ENCODE data around the gene GPATCH2.
"Not testable (repeated sequence)": the region's sequence is repeated elsewhere in the genome, so short reads cannot be mapped to it uniquely, and the experiment has no call there.

GPATCH2 gene

DNA sequence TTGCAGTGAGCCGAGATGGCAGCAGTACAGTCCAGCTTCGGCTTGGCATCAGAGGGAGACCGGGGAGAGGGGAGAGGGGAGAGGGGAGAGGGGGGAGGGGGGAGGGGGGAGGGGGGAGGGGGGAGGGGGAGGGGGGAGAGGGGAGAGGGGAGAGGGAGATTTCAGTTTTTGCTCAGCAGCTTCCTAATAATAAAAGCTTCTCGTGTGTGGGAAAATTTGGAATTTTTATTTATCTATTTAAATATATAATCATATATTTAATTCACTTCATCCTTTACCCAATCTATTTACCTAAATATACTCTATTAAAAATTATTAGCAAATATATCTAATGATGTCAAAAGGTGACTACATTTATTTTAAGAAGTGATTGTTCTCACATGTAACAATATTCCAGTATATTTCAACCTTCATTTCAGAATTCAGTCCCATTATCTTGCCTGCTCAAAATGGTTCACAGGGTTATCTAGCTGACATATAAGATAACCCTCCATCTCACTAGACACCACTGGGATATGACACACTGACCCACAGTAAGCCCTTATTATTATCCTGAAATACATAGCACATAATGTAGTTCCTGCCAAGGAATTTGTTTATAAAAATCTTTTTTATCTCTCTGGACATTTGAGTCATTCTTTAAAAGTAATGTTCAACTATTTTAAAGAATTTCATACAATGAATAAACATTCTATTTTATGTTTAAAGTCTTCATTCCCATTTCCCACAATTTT is 105.9 kb downstream of the GPATCH2 start:
- DNase-seq: no peak

GRCh38 chr1:217523921-217524320 is 107.0 kb downstream of the GPATCH2 start:
- not testable (repeated sequence) for DNase-seq

DNA sequence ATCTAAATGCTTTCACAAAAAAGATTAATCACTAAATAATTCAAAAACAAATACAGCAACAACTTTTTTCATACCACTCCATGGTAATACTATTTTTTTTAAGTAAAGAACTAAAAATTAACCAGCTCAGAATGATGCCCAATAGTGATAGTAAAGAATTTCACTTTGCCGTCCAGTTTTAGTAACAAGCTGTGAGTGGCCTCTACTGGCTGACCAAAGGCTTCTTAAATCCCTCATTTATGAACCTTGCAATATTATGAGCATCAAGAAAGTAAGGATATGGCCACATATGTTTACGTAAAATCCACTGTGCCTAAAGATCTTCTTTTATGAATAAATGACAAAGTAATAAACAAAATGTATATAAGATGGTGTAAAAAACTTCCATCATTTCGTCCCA is 108.6 kb downstream of the GPATCH2 start:
- DNase-seq: no peak

GRCh38 chr1:217521317-217521716 is 109.6 kb downstream of the GPATCH2 start:
- no peak for DNase-seq

DNA sequence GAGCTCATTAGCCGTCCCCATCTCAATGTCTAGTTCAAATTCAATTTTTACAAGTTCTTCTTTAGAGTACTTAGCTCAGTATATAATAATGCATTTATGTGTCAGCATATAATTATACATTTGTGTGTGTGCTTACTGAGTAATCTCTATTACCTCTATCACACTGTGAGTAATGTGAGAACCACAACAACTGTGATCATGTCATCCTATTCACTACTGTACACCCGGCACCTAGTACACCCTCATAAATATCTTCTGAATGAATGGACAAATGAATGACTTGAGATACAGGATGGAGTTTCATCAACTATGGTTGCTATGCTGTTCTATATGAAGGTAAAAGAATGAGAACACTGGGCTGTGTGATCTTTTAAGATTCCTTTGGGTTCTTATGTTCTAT is 124.0 kb downstream of the GPATCH2 start:
- no peak for DNase-seq

GRCh38 chr1:217498209-217498608 is 132.7 kb downstream of the GPATCH2 start:
- no peak for DNase-seq

DNA sequence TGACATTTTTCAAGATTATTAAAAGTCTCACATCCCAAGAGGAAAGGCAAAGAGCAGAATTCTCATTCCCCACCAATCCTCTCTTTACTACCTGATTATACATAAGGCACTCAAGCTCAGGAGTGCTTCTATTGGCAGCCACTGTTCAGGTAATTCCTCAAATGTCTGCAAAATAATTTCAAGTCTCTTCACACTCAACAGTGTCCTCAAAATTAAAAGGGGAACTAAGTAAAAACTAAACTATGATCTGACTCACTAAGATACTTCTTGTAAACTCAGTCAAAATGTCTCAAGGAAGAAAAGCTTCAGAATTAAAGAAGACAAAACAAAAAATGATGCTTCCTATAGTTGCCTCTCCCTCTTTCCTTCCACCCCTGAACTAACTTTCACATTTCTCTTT is 135.6 kb downstream of the GPATCH2 start:
- peak; percentile 0 for DNase-seq

DNA sequence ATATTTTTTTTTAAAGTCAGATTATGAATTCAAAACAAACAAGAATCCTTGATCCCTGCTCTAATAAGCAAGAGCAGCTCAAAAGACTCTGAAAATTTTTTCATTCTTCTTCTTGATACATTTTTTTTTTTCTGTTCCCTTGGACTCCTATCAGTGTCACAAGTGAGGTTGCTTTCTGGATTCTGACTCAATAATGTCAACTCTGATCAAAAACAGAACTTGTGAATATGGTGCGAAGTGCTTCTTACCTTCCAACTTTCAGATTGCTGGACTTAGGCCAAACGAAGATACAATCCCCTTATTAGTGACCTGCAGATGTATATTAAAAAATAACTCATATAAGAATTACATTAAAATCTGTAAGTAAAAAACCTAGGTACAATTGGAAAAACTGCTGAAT is 136.1 kb downstream of the GPATCH2 start:
- DNase-seq: no peak

DNA sequence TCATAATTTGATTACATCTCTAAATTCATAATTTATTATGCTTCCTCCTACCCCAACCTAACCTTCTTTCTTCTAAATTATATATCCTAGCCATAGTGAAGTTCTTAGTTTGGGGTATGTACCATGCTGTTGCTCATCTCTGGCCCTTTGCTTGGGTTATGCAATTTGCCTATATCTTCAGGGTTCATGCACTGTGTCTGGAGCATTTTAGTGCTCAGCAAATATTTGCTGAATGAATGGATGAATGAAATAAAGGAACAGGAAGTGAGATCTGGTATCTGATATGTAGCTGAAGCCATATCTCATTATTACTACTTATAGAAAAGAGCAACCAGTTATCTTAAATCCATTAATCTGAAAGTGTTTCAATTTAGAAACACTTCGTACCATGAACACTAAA is 137.6 kb downstream of the GPATCH2 start:
- DNase-seq: no peak

DNA sequence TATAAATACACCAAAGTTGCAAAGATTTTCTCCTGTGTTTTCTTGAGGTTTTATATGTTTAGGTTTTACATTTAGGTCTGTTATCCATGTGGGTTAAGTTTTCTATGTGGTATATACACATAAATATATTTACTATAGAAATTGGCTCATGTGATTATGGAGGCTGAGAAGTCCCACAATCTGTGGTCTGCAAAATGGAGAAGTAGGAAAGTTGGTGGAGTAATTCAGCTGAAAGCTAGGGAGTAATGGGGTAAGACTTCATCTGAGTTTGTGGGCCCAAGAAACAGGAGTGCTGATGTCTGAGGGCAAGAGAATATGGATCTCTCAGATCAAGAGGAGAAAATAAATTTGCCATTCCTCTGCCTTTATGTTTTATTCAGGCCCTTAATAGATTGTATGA is 146.0 kb downstream of the GPATCH2 start:
- DNase-seq: no peak

GRCh38 chr1:217482356-217483102 is 148.4 kb downstream of the GPATCH2 start:
- DNase-seq: peak; percentile 15

GRCh38 chr1:217478450-217478849 is 152.4 kb downstream of the GPATCH2 start:
- no peak for DNase-seq

DNA sequence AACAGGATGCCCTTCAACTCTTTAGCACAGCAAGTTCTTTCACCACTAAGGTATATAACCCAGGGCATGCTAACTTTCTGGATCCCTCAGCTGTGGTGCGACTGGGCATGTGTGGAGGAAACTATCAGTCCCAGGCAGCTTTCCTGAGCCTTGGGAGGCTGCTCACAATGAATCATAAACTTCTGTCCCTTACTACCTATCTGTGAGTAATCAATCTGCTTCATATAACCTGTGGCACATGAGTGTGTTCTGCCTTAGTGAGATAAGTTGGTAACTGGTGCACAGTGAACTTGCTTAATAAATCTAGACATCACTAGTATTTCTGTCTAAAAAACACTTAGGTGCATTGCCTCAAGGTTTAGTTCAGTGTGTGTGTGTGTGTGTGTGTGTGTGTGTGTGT is 158.0 kb downstream of the GPATCH2 start:
- no peak for DNase-seq

GRCh38 chr1:217471403-217471802 is 159.5 kb downstream of the GPATCH2 start:
- DNase-seq: no peak

GRCh38 chr1:217469983-217470382 is 160.9 kb downstream of the GPATCH2 start:
- no peak for DNase-seq

- DNase-seq: no peak
Measured at GRCh38 chr1:217465102-217465501, 165.8 kb downstream of the GPATCH2 start.

- DNase-seq: no peak
Measured at GRCh38 chr1:217462666-217463065, 168.2 kb downstream of the GPATCH2 start.

DNA sequence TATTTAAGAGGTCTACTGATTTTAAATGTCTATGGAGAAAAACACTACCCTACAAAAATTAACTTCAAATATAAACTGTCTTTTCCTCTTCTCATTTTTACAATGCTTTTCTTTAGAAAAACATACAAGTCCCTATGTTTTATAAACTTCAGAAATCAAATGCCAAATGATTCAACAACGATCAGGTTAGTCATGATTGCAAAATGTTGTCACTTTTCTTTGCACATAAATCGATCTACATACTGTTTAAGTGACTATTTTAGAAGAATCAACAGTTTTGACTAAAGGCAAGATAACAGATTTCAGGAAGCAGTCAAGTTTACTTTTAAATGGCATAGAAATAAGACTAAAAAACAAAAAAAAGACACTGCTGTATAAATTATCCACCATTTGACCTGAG is 168.7 kb downstream of the GPATCH2 start:
- DNase-seq: no peak

- DNase-seq: no peak
Measured at GRCh38 chr1:217457016-217457415, 173.9 kb downstream of the GPATCH2 start.

- DNase-seq: no peak
Measured at GRCh38 chr1:217456261-217456660, 174.6 kb downstream of the GPATCH2 start.

- no peak for DNase-seq
Measured at GRCh38 chr1:217453816-217454215, 177.1 kb downstream of the GPATCH2 start.

GRCh38 chr1:217449370-217449769 is 181.5 kb downstream of the GPATCH2 start:
- no peak for DNase-seq

- DNase-seq: no peak
Measured at GRCh38 chr1:217443845-217444244, 187.0 kb downstream of the GPATCH2 start.

- no peak for DNase-seq
Measured at GRCh38 chr1:217437376-217437775, 193.5 kb downstream of the GPATCH2 start.

DNA sequence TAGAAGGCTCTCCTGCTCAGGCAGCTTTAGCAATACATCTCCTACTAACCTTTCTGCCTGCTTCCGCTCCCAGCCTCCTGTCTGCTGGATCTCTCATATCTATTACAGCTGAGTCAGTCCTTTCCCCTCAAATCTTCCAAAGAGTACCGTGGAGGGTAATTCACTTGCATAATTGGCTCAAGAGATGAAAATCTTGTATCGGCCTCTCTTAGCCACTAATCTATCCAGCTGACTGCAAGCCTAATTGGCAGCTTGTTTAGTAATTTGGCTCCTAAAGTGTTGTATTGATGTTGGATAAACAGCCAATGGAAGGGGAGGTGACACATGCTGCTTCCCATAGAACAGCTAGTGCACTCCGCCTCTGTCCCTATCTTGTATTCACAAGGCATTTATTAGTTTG is 195.7 kb downstream of the GPATCH2 start:
- no peak for DNase-seq
